Stimulated activated CD8-positive, alpha-beta memory T cell treated with anti-CD3 and anti-CD28 coated beads, Interleukin-12 subunit alpha, Interleukin-12 subunit beta, amount 100 ng/mL, for 24 hours (primary cell): ENCODE data around the gene RNF186.
"Not testable (repeated sequence)": the region's sequence is repeated elsewhere in the genome, so short reads cannot be mapped to it uniquely, and the experiment has no call there.

Source experiments
- DNase-seq: peaks from one replicate; pipeline ENCODE4 v3.0.0-alpha.2; 2020; ENCODE audit errors: extremely low read depth

Gene RNF186

DNA sequence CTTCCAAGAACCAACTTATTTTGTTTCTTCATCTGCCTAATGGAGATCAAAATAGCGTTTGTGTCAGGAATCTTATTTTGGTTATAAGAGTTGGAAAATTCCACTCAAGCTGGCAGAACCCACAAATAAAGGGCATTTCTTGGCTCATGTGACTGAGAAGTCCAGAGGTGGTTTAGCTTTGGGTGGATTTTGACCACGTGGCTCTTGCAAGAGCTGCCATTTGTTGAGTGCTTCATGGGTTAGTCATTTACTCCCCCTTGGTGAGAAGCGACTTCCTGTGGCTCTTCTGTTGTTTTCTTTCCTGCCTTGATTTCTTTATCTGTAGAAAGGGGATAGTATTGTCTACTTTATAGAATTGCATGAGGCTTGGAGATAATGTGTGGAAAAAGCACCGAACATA, 9.5 kb upstream of the RNF186 start:
- no peak for DNase-seq

- no peak for DNase-seq
Observed at GRCh38 chr1:19824036-19824435, 9.0 kb upstream of the RNF186 start.

- DNase-seq: no peak
Observed at GRCh38 chr1:19819701-19820100, 4.6 kb upstream of the RNF186 start.

- no peak for DNase-seq
Observed at GRCh38 chr1:19818324-19818723, 3.2 kb upstream of the RNF186 start.

DNA sequence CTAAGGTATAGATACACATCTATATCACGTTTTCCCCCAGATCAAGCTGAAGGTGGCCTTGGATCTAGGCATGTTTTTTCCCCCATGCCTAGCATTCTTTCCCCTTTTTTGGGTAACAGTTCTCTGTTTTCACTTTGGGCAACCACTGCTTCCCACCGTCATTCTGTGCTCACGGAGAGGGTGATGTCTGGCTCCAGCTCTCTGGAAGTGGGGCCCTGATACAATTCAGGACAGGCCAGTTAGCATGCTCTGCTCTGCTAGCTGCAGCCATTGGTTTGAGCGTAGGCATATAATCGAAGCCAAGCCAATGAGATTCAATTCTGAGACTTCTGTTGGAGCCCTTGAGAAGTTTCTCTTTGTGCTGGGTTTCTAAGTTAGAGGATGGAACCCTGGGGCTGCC, 2.1 kb upstream of the RNF186 start:
- no peak for DNase-seq

- not testable (repeated sequence) for DNase-seq
Observed at GRCh38 chr1:19816737-19817086, 1.6 kb upstream of the RNF186 start.

- no peak for DNase-seq
Observed at GRCh38 chr1:19815801-19816736, 986 bp upstream of the RNF186 start.

- DNase-seq: no peak
Observed at GRCh38 chr1:19814244-19814661, 830 bp downstream of the RNF186 start.

DNA sequence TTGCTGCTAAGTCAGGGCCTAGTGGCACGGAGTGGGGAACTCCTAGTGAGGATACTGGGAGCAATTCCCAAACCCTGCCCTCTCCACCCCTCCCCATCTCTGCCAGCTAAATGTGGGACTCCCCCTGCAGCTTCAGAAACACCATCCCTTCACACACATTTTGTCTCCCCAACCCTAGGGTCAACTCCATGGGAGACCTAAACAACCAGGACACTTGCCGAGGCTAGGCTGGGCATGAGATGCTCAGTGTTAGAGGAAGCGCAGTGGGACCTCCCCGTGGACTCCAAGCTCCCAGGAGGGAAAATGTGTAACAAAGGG, 1.5 kb downstream of the RNF186 start:
- DNase-seq: no peak

DNA sequence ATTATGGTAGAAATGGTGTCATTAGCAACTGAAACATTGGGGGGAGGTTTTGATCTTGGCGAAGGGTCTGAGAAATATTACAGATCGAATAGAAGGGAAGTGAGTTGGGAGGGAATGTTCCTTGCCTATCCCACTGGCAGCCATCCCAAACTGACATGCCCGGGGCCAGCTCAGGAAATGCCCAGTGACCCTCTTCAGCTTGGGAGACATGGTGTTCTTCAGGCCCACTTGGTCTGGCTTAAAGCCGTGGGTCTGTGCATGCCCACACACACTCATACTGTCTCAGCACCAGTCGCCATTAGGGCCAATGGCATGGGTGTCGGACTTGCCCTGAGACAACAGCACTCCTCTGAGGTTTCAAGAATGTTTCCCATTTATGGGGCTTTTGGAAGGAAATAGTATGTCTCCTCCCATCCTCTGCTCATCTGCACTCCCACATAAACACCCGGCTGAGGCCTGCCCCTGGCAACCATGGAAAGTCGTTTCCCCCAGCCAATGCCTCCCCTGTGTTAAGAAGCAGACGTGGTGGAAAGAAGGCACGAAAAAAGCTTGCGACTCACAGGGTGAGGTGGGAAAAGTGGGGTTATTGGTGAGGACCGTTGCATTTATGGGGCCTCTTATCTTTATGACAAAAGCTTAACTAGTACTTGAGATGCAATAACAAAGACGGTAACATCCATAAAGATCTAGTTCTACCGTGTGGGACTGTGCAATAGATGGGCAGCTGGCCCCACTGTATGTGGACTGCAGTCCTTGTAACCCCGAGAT, 2.0 kb downstream of the RNF186 start:
- DNase-seq: no peak

DNA sequence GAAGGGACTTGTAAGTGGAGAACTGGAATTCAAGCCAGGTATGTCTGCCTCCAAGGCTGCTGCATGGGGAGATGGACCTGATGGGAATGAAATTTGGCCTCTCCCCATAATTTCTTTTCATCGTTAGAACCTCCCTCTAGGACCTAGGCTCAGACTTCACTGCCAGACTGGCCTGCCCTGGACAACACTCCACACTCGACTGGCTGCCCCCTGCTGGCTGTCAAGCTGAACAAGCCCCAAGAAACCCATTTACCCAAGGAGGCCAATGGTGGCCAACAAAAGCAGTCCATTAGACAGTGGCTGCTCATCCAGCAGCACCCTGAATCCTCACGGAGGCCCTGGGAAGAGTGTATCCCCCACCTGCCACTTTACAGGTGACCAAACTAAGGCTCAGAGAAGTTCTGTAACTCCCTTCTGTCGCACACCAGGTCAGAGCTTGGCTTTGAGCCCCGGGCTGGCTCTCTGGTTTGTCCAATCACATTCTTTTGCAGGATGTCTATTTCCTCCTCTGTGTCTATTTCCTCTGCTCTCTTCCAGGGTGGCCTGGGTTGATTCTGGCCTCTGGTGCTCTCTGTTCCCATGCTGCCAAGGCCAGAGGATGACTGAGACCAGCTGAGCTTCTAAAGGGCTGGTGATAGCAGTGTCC, 3.8 kb downstream of the RNF186 start:
- no peak for DNase-seq

DNA sequence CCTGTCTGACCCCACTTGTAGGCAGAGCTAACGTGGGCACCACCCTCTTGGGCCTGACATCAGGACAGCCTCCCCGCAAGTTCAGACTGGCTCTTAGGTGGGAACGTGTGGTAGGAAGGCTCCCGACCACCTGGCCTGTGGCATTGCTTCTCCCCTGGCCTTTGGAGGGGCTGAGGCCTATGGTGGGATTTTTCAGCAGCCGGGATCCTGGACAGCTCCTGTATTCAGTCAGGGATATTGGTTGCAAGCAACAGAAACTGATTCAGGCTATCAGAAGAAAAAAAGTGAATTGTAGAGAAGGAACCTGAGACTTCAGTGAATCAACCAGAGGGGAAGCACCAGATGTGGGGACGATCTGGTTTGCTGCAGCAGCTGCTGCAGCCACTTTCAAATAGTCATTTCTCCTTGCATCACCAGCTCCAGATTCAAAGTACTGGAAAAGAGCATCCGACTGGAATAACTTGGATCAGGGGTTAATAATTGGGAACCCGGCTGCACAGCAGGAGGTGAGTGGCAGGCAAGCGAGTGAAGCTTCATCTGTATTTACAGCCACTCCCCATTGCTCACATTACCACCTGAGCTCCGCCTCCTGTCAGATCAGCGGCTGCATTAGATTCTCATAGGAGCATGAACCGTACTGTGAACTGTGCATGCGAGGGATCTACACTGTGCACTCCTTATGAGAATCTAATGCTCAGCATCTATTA, 5.9 kb downstream of the RNF186 start:
- no peak for DNase-seq

DNA sequence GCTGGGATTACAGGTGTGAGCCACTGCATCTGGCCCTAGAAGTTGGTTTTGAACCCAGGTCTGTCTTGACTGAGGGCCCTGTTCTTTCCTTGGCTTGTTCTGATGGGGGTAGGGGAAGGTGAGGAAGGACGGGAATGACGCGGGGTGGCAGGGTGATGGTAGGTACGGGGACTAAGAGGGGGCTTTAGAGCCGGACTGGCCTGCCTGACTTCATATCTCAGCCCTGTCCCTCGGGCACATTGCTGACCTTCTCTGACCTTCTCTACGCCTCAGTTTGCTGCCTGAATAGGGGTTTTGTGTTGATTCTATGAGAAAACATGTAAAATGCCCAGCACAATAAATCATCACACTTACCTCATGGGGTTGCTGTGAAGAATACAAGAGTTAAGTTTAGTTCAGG, 6.7 kb downstream of the RNF186 start:
- DNase-seq: no peak

DNA sequence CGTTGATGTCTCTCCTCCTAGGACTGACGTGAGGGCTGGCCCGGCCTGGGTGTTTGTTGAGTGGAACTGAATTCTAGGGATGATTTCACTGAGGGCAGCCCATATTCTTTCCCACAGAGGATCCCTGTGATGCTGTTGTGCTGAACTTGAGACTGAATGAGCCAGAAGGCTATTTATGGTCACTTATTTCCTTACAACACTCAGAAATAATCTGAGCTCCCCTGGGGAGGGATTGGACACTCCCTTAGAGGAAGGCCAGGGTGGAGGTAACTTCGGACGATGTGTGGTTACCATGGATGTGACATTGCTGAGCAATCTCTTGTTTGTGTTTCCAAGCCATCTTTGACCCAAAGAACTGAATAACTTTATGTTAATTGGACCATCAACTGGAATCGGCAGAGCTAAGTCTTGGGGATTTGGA, 10.2 kb downstream of the RNF186 start:
- DNase-seq: no peak

DNA sequence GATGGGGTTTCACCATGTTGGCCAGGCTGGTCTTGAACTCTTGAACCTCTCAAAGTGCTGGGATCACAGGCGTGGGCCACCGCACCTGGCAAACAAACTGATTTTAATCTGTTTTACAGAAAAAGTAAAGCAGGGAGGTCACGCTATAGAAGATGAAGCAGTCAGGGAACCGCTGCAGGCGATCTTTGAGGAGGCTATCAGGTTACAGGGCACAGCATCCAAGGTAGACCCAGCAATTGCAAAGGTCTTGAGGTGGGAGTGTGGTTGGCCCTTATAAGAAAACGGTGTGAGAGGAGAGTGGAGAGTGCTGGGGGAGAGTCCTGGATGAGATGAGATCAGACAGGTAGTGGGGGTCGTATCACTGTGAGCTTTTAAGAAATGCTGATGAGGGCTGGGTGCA, 12.8 kb downstream of the RNF186 start:
- no peak for DNase-seq

DNA sequence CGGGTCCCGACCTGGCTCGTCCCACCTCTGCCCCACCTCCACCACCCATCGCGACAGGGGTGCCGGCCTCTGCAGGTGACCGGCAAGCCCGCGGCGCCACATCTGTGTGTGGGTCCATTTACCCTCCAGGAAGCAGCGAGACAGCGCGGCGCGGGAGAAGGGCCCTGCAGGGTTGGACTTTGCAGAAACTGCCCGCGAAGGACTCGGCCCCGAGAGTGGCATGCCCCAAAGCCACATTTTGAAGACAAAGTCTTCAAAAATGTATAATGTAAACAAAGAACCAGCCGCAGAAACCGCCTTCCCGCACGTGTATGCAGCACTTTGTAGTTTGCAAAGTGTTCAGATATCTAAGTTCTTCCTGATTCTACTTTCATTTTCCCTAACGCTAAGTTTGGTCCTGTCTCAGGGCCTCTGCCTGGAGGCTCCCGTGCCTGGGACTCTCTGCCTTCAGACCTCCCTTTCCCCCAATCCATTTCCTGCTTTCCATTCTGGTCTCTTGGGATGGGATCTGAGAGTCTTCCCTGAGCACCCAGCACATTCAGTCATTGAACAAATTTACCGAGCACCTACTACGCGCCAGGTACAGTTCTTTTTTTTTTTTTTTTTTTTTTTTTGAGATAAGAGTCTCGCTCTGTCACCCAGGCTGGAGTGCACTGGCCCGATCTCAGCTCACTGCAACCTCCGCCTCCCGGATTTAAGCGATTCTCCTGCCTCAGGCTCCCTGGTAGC, 14.8 kb downstream of the RNF186 start:
- DNase-seq: peak; percentile 8

DNA sequence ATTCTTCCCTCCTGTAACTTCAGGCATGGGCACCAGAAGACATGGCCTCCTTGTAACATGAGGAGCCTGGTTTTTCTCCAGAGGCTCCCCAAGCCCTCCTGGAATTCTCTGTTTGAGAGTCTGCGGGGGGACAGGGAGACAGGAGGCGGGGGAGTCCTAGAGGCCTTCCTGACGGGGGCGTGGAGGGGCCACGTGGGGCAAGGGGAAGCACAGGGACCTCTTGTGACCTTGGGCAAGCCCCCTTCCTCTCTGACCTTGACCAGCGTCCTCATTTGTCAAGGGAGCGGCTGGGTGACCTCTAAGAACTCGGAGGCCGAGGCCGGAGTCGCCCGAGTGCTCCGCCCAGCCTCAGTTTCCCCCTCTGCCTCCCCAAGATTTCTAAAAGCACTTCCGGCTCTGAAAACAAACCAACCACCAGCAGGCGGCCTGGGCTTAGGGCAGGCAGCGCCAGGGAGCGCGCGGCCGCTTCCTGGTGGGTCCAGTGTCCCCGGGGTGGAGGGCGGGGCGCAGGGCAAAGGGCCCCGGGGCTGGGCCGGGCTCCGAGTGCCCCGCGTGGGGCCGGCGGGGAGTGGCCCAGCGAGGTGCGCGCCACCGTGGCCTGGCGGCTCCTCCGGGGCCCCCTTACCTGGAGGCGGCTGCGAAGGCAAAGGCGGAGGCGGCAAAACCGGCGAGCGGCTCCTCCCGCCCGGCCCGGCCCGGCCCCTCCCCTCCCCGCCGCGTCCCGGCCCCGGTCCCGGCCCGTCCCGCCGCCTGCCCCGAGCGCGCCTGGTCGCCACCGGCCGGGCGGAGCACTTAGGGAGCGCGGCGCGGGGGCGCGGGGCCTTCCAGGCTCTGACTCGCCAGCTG, 15.6 kb downstream of the RNF186 start, which contains the start of gene TMCO4:
Gene TMCO4 (minus strand): TSS at position 687 of the 846 bp plus-strand sequence. CDS start 19,158 bp downstream, outside the sequence.
- peak; percentile 16 for DNase-seq

DNA sequence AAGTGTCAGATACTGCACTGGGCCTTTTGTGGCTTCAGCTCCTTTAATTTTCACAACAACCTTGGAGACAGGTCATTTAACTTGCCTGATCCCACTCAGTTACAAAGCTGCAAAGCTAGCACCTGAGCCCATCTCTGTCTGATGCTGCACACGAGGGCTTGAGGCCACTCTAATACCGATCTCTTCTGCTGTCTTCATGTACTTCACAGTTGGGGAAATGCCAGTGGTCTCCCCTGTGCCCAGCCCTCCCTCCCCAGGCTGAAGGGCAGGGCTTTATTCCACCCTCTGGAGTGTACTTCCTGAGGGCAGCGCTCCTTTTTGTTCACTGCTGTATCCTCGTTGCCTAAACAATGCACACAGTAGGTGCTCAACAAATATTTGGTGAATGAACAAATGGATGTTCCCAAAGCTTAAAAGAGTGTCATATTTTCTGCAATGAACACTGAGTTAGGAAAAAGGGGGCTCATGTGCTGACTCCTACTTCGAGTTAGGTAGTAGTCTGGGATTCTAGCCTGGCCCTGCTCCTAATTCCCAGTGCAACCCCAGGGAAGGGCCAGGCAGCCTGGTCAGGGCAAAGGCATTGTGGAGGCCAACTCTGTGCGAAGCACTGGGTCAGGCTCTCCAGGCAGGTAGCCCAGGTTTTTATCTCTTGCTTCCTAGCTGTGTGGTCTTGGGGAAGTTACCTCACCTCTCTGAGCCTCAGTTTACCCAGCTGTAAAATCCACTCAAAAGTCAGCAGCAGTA, 16.4 kb downstream of the RNF186 start:
- no peak for DNase-seq

DNA sequence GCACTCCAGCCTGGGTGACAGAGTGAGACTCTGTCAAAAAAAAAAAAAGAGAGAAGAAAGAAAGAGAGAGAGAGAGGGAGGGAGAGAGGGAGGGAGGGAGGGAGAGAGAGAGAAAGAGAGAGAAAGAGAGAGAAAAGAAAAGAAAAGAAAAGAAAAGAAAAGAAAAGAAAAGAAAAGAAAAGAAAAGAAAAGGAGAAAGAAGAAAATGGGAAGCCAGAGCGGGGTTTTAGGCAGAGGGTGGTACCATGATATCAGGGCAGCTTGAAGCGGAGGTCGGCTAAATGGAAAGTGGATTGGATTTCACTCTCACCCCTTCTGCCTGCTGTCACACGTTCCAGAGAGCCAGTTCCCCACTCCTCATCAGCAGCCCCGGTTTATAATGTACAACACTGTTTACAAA, 17.3 kb downstream of the RNF186 start:
- no peak for DNase-seq

DNA sequence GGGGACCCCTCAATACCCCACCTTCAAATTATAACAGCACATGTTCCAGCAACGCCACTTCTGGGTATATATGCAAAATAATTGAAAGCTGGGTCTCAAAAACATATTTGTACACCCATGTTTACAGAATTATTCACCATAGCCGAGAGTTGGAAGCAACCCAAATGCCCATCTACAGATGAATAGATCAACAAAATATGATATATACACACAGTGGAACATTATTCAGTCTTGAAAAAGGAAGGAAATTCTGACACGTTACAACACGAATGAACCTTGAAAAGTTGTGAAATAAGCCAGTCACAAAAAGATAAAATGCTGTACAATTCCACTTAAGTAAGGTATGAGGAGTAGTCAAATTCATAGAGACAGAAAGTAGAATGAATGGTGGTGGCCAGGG, 20.5 kb downstream of the RNF186 start:
- DNase-seq: no peak
